HG03060 (cell line): Measurements from ENCODE around the gene DIDO1.
"Not testable (repeated sequence)": the region's sequence is repeated elsewhere in the genome, so short reads cannot be mapped to it uniquely, and the experiment has no call there.

Source experiments
- ATAC-seq: cut with Tn5 transposase; IDR thresholded peaks from one replicate; pipeline ENCODE4 v1.9.1; 2021; ENCODE audit warnings: low read depth, moderate number of reproducible peaks; ENCODE audit not compliant: unreplicated experiment

Gene DIDO1

GRCh38 chr20:62860924-62861691 is 65.2 kb downstream of the DIDO1 start:
- no peak for ATAC-seq

- ATAC-seq: no peak
Measured at GRCh38 chr20:62860391-62860923, 65.8 kb downstream of the DIDO1 start.

- ATAC-seq: no peak
Measured at GRCh38 chr20:62859721-62860120, 66.6 kb downstream of the DIDO1 start.

GRCh38 chr20:62858058-62858830 is 68.1 kb downstream of the DIDO1 start:
- no peak for ATAC-seq

- ATAC-seq: no peak
Measured at GRCh38 chr20:62856931-62857619, 69.2 kb downstream of the DIDO1 start.

- no peak for ATAC-seq
Measured at GRCh38 chr20:62855120-62855519, 71.2 kb downstream of the DIDO1 start.

GRCh38 chr20:62854121-62854520 is 72.2 kb downstream of the DIDO1 start:
- ATAC-seq: no peak

- ATAC-seq: not testable (repeated sequence)
Measured at GRCh38 chr20:62853304-62853703, 73.0 kb downstream of the DIDO1 start.

GRCh38 chr20:62852841-62853240 is 73.5 kb downstream of the DIDO1 start:
- no peak for ATAC-seq

GRCh38 chr20:62852196-62852595 is 74.1 kb downstream of the DIDO1 start:
- no peak for ATAC-seq

GRCh38 chr20:62850333-62850974 is 75.9 kb downstream of the DIDO1 start:
- ATAC-seq: no peak

GRCh38 chr20:62849431-62849830 is 76.9 kb downstream of the DIDO1 start:
- ATAC-seq: no peak

- not testable (repeated sequence) for ATAC-seq
Measured at GRCh38 chr20:62848917-62849316, 77.4 kb downstream of the DIDO1 start.

- no peak for ATAC-seq
Measured at GRCh38 chr20:62846166-62846890, 80.0 kb downstream of the DIDO1 start.

GRCh38 chr20:62845416-62846160 is 80.7 kb downstream of the DIDO1 start:
- no peak for ATAC-seq

- ATAC-seq: no peak
Measured at GRCh38 chr20:62844182-62844581, 82.1 kb downstream of the DIDO1 start.

- ATAC-seq: no peak
Measured at GRCh38 chr20:62843656-62844055, 82.6 kb downstream of the DIDO1 start.

GRCh38 chr20:62841705-62842212 is 84.5 kb downstream of the DIDO1 start:
- no peak for ATAC-seq
